IPS-18c (cell line): ENCODE data around the gene BCLAF3.

Experiments
- H3K4me3 ChIP-seq: 2 replicates; pipeline ENCODE4 v1.7.0; 2013; ENCODE audit warnings: low read depth, mild to moderate bottlenecking, low read length, moderate library complexity; ENCODE audit not compliant: insufficient read depth
- H3K9me3 ChIP-seq: one replicate; pipeline ENCODE4 v1.6.1; 2013; ENCODE audit warnings: mild to moderate bottlenecking, low read length, moderate library complexity; ENCODE audit not compliant: control insufficient read depth, insufficient read depth

BCLAF3 gene

DNA sequence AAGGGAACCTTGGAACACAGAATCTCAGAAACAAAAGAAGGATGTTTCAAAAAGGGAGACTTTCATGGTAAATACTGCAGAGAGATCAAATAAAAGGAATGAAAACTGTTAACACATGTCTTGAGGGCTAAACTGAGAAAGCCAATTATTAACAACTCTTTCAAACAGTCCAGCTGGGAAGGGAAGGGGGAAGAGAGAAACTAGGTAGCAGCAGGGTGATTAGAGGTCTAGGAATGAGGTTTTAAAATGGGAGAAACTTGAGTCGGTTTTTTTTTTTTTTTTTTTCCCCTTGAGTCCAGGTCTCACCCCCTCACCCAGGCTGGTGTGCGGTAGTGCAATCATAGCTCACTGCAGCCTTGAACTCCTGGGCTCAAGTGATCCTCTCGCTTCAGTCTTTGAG is 4.3 kb downstream of the BCLAF3 start:
- H3K9me3 ChIP-seq = peaks cover 5% of the 10 kb centered on the region
- no peak overlapping the region for H3K4me3 ChIP-seq

GRCh38 chrX:19981947-19982346 is 8.9 kb downstream of the BCLAF3 start:
- H3K9me3 ChIP-seq = no peaks in the 10 kb centered on the region

DNA sequence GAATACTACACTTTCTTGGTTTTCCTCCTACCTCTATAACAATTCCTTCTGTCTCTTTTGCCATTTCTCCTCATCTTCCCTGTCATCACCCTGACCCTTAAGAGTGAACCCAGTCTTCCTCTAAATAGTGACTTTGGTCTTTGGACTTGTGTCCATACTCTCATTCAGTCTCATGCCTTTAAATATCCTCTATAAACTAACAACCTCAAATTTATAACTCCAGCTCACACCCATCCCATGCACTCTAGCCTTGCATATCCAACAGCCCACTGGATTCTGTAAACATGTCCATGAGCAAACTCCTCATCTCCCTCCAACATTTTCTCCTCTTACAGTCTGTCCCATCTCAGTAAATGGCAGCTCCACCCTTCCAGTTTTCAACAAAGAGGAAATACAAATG is 15.0 kb downstream of the BCLAF3 start:
- H3K4me3 ChIP-seq = no peak overlapping the region
- peaks cover 6% of the 10 kb centered on the region for H3K9me3 ChIP-seq

More at GRCh38 chrX:19981947-19982346, 8.9 kb downstream of the BCLAF3 start:
- H3K4me3 ChIP-seq = no peak overlapping the region

DNA sequence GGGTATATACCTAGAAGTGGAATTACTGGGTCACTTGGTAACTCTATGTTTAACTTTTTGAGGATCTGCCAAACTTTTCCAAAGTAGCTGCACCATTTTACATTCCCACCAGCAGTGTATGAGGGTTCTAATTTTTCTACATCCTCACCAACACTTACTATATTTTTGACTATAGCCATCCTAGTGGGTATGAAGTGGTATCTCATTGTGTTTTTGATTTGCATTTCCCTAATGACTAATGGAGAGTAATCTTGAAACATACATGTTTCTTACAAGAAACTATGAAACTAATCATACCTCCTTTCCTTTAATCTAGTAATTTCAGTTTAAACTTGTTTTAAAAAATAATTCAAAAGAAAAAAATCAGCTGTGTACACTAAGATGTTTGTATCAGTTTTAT is 17.9 kb downstream of the BCLAF3 start:
- H3K9me3 ChIP-seq = peaks cover 9% of the 10 kb centered on the region
- H3K4me3 ChIP-seq = no peak overlapping the region

DNA sequence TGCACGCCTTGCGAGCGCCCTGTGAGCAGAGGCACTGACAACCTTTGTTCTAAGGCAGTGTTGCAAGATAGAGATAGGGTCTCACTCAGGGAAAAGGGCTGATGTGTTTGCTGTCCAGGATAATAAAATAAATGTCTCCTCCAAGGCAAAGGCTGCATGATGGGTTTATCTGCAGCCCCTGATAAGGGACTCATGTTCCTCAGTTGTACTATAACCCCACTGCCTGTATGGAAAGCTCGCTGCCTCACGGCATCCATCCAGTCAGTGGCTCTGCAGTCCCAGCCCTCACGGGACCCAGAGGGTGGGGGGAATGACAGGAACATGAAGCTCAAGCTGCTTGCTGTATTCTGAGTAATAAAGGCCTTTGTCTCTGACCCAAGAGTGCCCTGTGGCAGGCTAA is 22.6 kb downstream of the BCLAF3 start:
- no peak overlapping the region for H3K4me3 ChIP-seq
- peaks cover 3% of the 10 kb centered on the region for H3K9me3 ChIP-seq

GRCh38 chrX:19966056-19966455 is 24.8 kb downstream of the BCLAF3 start:
- no peak overlapping the region for H3K4me3 ChIP-seq
- peaks cover 3% of the 10 kb centered on the region for H3K9me3 ChIP-seq

DNA sequence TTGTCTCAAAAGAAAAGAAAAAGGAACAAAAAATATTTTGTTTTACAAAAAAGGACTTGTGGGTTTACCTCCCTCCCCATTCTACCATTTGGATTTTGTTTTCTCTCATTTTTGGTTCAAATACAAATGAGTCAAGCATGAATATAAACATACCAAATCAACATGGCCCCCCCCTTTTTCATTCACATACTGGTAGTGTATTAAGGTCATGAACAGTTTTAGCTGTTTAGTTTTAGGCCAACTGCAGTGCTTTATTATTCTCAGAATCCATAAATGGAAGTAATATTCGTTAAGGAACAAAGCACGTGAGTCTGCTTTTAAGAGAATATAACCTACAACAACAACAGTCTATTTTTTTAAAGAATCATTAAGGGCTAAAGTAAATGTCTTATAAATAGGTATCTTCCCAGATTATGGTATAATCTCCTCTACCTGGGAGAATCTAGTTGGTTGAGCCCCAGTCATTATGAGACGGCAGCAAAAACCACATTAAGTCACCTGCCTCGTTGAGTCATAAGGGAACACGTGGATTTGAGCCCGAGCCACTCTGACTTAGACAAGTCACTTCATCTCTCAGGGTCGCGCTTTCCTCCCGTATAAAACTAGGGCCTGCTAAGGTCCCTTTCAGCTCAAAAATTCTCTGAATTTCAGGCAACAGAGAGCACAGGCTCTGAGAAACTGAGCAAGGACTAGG is 26.7 kb downstream of the BCLAF3 start:
- no peaks in the 10 kb centered on the region for H3K9me3 ChIP-seq
- H3K4me3 ChIP-seq = no peak overlapping the region

GRCh38 chrX:19960913-19961312 is 29.9 kb downstream of the BCLAF3 start:
- Histone ChIP-seq H3K9me3 (no peaks in the 10 kb centered on the region), H3K4me3 (no peak overlapping the region)

DNA sequence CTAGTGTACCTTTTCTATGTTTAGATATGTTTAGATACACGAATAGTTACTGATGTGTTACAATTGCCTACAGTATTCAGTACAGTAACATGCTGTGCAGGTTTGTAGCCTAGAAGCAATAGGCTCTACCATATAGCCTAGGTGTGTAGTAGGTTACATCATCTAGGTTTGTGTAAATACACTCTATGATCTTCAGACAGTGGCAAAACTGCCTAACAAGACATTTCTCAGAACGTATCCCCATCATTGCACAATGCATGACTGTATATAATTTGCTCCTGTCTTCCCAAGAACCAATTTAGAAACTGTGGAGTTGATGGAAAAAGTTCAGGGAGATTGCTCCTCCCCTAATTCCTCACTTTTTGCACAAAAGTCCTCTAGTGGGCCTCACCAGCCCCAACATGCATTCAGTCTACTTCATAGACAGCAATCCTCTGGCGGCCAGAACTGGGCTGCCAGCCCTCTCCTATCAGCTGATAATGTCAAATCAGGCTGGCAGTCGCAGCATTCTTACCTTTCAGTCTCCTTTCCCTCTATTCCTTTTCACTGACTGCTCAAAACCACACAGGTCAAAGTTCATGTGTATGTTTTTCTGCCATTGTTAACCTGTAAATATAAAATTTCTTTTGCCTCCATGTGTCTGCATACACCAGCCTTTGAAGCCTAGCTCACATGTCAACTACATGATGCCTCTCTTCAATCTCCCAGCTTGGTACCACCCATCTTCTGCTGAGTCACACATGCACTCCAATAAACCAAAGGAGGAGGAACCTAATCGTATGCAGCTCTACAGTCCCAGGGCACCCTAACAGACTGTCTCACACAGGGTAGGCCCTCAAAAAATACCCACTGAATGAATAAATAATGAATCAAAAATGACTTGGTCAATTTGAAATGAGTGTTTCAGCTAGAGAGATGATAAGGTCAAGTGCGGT is 32.0 kb downstream of the BCLAF3 start:
- Histone ChIP-seq H3K9me3 (no peaks in the 10 kb centered on the region), H3K4me3 (no peak overlapping the region)

GRCh38 chrX:19956923-19957322 is 33.9 kb downstream of the BCLAF3 start:
- Histone ChIP-seq H3K9me3 (no peaks in the 10 kb centered on the region), H3K4me3 (no peak overlapping the region)

- Histone ChIP-seq H3K9me3 (no peaks in the 10 kb centered on the region), H3K4me3 (no peak overlapping the region)
Observed at GRCh38 chrX:19956306-19956705, 34.6 kb downstream of the BCLAF3 start.

- H3K9me3 ChIP-seq = no peaks in the 10 kb centered on the region
- no peak overlapping the region for H3K4me3 ChIP-seq
Observed at GRCh38 chrX:19955306-19955705, 35.6 kb downstream of the BCLAF3 start.

DNA sequence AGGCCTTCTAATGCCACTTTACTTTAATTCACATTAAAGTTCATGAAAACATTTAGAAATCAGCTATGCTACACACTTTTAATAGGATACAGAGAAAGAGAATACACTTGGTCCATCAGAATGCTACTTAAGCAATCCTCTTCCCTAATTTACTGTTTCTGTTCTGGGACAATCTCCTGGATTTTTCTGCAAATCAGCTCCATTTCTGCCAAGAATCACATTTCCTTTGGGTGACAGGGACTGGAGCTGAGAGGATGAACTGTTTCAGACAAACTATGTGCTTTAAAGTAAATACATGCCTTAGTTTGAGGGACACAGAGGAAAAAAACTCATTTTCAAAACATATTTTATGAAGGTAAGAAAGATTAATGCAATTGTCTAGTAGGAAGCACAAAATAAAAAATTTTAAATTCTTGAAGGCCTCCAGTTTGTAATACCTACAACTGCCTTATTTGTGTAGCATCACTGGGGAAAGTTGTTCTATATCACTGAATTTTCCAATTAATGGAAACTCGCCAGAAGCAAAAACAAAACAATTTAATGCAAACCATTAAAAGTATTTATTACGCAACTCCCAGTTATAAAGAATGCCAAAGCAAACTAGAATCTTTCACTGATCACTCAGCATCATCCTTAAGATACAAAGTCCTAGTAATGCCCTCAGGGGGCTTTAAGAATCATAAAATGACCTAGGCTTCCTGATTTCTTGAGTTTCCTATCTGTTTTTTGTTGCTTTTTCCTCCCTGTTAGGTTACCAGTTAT is 36.3 kb downstream of the BCLAF3 start:
- Histone ChIP-seq H3K4me3 (no peak overlapping the region), H3K9me3 (no peaks in the 10 kb centered on the region)

- Histone ChIP-seq H3K9me3 (no peaks in the 10 kb centered on the region), H3K4me3 (no peak overlapping the region)
Observed at GRCh38 chrX:19953145-19953544, 37.7 kb downstream of the BCLAF3 start.

GRCh38 chrX:19949340-19949739 is 41.5 kb downstream of the BCLAF3 start:
- H3K4me3 ChIP-seq = no peak overlapping the region

DNA sequence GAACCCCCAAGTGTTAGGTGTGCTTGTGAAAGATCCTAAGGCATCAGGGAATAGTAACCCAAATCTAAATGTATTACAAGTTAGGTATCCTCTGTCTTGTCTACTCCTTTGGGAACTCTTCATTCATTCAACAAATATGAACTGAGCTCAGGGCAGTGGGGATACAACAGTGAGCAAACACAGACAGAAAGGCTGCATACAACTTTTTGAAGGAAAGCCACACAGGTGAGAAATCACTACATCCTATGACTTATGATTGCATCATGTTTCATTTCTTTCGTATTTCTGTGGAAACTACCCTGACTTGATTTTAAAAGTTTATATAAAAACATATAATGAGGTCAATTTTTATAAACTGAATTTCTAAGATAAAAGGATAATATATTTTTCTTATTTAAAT is 43.2 kb downstream of the BCLAF3 start:
- Histone ChIP-seq H3K4me3 (no peak overlapping the region), H3K9me3 (no peaks in the 10 kb centered on the region)

More at GRCh38 chrX:19949340-19949739, 41.5 kb downstream of the BCLAF3 start:
- no peaks in the 10 kb centered on the region for H3K9me3 ChIP-seq
